Mucosa of stomach (tissue), 1 donor: ENCODE data around the gene ACP5.
"Not testable (repeated sequence)": the region's sequence is repeated elsewhere in the genome, so short reads cannot be mapped to it uniquely, and the experiment has no call there.

Experiments used
- H3K27me3 ChIP-seq: one replicate; pipeline ENCODE4 v1.7.0; 2013; ENCODE audit warnings: mild to moderate bottlenecking, low read length; ENCODE audit not compliant: control insufficient read depth, insufficient read depth
- H3K36me3 ChIP-seq: one replicate; pipeline ENCODE4 v1.7.0; 2013; ENCODE audit warnings: low read length; ENCODE audit not compliant: control insufficient read depth, insufficient read depth
- H3K4me1 ChIP-seq: one replicate; pipeline ENCODE4 v1.7.0; 2013; ENCODE audit warnings: mild to moderate bottlenecking, low read length; ENCODE audit not compliant: control insufficient read depth, insufficient read depth
- H3K4me3 ChIP-seq: one replicate; pipeline ENCODE4 v1.7.0; 2013; ENCODE audit warnings: low read length
- H3K9ac ChIP-seq: one replicate; pipeline ENCODE4 v1.7.0; 2013; ENCODE audit warnings: mild to moderate bottlenecking, low read length, moderate library complexity
- H3K9me3 ChIP-seq: one replicate; pipeline ENCODE4 v1.7.0; 2013; ENCODE audit warnings: mild to moderate bottlenecking, low read length, moderate library complexity; ENCODE audit not compliant: control insufficient read depth
- donor health status: Pancreatic carcinoma.

The ACP5 gene

DNA sequence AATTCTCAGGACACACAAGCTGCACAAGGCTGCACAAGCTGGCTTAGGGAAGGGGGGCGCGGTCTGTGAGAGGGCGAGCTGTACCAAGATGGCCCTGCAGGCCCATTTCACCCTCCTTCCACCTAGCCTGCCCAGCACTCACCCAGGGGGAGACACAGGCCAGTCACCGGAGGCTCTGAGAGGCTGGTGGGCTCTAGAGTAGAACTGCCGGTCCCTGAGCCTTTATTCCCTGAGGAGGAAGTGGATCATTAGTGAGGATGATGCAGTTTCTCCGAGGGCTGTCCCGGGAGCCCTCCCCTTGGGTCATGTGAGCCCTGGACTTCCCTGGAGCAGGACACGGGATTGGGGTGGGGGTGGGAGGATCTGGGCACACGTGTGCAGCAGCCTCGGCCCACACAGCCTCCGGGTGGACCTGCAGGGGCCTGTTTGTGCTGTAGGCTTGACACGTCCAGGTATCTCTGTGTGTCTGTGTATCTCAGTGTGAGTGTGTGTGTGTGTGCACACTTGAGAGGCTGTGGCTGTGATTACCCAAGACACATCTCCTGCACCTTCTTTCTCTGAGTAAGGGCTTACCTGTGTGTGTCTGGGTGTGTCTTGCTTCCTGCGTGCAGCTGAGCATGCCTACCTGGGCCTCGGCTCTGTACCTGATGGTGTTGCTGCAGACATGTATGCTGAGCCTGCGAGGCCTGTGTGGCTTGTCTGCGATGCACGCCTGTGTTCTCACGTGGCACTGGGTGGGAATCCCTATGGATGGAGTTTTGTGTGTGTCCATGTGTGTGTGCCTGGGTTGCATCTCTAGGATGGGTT lies at the start of gene ACP5:
Gene ACP5 (minus strand): TSS at position 195 of the 807 bp plus-strand sequence. CDS start 328 bp downstream, outside the sequence.
- H3K4me3 ChIP-seq: no peak within 1 kb of the TSS
- H3K9me3 ChIP-seq: no peaks in the 10 kb centered on the region
- H3K4me1 ChIP-seq: peaks cover 17% of the 10 kb centered on the region
- peaks cover 3% of the 10 kb centered on the region for H3K27me3 ChIP-seq
- H3K36me3 ChIP-seq: no peaks in the 10 kb centered on the region
- peak within 1 kb of the TSS; percentile 54 for H3K9ac ChIP-seq

DNA sequence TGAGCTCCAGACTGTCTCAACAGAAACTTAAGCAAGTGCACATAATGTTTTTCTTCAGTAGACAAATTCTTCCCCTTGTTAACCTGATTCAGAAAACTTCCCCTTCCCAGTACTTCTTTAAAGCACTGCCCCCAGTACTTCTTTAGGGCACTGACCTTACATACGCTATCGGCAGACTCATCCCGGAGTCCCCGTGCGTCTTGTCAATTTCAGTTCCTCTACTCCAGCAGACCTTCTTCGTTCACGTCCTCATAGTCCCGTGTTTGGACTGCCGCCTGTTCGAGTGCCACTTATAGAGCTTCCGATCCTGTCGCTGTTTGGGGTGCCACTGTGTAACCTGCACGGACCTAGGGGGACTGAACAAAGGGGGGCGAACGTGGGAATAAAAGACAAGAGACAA lies 48.8 kb upstream of the ACP5 start:
- H3K9ac ChIP-seq: no peak overlapping the region
- H3K36me3 ChIP-seq: no peaks in the 10 kb centered on the region
- H3K4me1 ChIP-seq: peaks cover 3% of the 10 kb centered on the region
- no peak overlapping the region for H3K4me3 ChIP-seq
- H3K9me3 ChIP-seq: no peaks in the 10 kb centered on the region
- no peaks in the 10 kb centered on the region for H3K27me3 ChIP-seq

DNA sequence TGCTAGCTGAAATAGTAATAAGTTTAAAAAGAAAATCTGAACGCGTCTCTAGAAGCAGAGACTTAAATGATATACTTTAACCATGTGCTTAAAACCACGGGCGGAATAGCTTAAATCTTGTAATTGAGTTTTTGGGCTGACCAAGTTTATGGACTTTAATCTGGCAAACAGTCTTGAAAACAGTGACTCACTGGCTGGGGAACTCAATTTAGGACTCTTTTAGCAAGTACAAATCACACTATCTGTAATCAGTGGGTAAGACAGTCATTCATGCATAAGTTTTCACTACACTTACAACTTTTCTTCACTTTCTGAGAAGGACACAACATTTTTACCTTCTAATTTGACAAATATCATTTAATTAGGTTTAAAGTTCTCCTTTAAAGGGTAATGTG lies 46.6 kb upstream of the ACP5 start:
- Histone ChIP-seq H3K27me3 (no peaks in the 10 kb centered on the region), H3K4me3 (peak overlapping the region; percentile 50), H3K9ac (peak overlapping the region; percentile 8), H3K9me3 (no peaks in the 10 kb centered on the region), H3K36me3 (no peaks in the 10 kb centered on the region), H3K4me1 (peaks cover 3% of the 10 kb centered on the region)

DNA sequence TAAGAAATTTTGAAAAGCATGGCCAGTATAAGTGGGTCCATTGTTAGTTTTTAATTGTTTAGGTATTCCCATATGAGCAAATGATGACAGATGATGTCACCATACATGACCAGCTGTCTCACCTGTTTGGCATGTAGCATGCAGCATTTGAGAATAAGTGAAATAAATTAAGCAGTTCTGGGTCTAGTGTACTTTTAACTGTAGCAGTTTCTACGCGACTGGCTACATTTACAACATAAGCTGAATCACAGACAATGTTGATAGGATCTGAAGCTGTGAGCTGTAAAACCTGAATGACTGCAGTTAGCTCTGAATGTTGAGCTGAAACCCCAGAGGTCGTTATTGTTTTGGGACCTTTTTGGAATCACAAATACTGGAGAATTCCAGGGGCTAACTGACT lies 45.0 kb upstream of the ACP5 start:
- not testable (repeated sequence) for H3K27me3 ChIP-seq, H3K36me3 ChIP-seq, H3K4me3 ChIP-seq, H3K9ac ChIP-seq, H3K4me1 ChIP-seq, H3K9me3 ChIP-seq

DNA sequence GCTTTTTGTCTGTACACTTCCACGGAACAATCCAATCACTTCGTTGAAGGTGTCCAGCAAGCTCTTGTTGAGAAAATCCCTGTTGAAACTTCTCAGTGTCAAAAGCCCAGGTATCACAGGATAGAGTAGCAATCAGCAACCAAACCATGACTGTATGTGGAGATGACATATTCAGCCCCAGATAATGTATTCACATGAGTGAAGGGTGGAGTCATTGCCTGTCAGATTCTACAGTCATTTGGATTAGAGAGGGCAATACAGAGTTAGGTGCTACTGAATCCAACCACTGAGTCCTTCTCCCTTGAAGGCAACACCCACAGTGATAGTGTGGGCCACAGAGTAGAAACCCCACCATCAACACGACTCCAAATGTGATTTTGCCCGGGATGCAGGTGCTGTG lies 43.1 kb upstream of the ACP5 start:
- Histone ChIP-seq H3K36me3 (peaks cover 9% of the 10 kb centered on the region), H3K4me3 (no peak overlapping the region), H3K4me1 (peaks cover 3% of the 10 kb centered on the region), H3K27me3 (no peaks in the 10 kb centered on the region), H3K9ac (no peak overlapping the region), H3K9me3 (peaks cover 8% of the 10 kb centered on the region)

DNA sequence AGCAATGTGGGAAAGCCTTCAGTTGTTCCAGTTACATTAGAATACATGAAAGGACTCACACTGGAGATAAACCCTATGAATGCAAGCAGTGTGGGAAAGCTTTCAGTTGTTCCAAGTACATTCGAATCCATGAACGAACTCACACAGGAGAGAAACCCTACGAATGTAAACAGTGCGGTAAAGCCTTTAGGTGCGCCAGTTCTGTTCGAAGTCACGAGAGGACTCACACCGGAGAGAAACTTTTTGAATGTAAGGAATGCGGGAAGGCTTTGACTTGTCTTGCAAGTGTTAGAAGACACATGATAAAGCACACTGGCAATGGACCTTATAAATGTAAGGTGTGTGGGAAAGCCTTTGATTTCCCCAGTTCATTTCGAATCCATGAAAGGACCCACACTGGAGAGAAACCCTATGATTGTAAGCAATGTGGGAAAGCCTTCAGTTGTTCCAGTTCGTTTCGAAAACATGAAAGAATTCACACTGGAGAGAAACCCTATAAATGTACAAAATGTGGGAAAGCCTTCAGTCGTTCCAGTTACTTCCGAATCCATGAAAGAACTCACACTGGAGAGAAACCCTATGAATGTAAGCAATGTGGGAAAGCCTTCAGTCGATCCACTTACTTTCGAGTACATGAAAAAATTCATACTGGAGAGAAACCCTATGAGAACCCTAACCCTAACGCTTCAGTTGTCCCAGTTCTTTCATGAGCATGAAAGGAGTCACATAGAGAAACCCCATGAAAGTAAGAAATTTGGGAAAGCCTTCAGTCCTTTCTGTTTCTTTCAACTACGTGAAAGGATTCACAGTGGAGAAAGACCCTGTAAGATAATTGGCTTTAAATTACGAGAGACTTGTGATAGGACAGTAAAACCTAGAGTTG lies 40.0 kb upstream of the ACP5 start:
- Histone ChIP-seq H3K9ac (no peak overlapping the region), H3K27me3 (no peaks in the 10 kb centered on the region), H3K36me3 (peaks cover 9% of the 10 kb centered on the region), H3K4me3 (no peak overlapping the region), H3K9me3 (peaks cover 8% of the 10 kb centered on the region), H3K4me1 (no peaks in the 10 kb centered on the region)

DNA sequence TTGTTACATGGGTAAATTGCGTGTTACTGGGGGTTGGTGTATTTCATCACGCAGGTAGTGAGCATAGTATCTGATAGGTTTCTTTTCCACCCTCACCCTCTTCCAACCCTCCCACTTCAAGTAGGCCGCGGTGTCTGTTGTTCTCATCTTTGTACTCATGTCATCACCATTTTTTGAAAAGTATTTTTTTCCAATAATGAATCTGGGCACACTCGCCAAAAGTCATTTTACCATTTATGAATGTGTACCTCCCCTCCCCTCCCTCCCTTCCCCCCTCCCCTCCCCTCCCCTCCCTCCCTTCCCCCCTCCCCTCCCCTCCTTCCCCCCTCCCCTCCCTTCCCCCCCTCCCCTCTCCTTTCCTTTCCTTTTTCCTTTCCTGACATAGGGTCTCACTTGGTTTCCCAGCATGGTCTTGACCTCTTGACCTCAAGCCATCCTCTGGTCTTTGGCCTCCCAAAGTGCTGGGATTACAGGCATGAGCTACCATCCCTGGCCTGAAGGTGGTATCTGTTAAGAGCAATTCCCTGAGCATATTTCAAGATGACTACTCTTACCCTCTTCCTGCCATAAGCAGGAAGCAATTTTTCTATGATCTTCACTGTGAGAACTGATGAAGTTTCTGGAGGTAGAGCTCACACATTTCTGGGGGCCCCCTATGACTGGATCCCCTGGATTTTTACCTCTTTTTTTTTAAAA lies 35.5 kb upstream of the ACP5 start:
- no peaks in the 10 kb centered on the region for H3K4me1 ChIP-seq
- no peaks in the 10 kb centered on the region for H3K27me3 ChIP-seq
- H3K36me3 ChIP-seq: peaks cover 9% of the 10 kb centered on the region
- no peak overlapping the region for H3K4me3 ChIP-seq
- no peak overlapping the region for H3K9ac ChIP-seq
- H3K9me3 ChIP-seq: peaks cover 8% of the 10 kb centered on the region

DNA sequence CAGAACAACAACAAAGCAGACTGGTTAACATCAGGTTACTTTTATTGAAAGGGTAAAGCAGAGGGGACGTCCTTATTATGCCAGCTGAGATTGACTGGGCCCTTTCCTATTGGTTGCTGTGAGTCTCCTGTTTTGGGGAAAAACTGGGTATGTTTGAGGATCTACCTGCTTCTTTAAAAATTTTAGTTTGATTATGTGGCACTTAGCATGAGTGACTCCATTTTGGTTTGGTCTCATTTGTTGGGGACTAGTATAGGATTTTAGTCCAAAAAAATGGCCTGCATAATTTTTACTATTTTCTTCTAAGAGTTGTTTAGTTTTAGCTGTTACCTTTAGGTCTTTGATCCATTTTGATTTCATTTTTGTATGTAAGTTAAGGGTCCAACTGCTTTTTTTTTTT lies 34.3 kb upstream of the ACP5 start:
- Histone ChIP-seq H3K4me1 (no peaks in the 10 kb centered on the region), H3K36me3 (peaks cover 2% of the 10 kb centered on the region), H3K4me3 (no peak overlapping the region), H3K9ac (no peak overlapping the region), H3K9me3 (peaks cover 2% of the 10 kb centered on the region), H3K27me3 (no peaks in the 10 kb centered on the region)

DNA sequence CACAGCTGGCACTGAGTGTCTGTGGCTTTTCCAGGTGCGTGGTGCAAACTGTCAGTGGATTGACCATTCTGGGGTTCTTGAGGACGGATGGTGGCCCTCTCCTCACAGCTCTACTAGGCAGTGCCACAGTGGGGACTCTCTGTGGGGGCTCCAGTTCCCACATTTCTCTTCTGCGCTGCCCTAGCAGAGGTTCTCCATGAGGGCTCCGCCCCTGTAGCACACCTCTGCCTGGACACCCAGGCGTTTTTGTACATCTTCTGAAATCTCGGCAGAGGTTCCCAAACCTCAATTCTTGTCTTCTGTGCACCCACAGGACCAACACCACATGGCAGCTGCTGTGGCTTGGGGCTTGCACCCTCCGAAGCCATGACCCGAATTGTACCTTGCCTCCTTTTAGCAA lies 29.0 kb upstream of the ACP5 start:
- Histone ChIP-seq H3K9me3 (no peaks in the 10 kb centered on the region), H3K4me1 (no peaks in the 10 kb centered on the region), H3K9ac (no peak overlapping the region), H3K36me3 (no peaks in the 10 kb centered on the region), H3K4me3 (no peak overlapping the region), H3K27me3 (no peaks in the 10 kb centered on the region)

DNA sequence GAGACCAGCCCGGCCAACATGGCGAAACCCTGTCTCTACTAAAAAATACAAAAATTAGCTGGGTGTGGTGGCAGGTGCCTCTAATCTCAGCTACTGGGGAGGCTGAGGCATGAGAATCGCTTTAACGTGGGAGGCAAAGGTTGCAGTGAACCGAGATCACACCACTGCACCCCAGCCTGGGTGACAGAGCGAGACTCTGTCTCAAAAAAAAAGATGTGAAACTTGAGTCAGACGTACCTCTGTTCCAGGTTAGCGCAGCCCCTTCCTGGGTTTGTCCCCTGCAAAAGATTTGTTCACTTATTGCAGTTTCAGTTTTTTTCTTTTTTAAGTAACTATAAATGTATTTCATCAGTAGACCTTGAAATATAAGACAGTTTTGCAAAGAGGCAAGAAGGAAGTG lies 22.3 kb upstream of the ACP5 start:
- H3K36me3 ChIP-seq, H3K4me3 ChIP-seq, H3K9me3 ChIP-seq, H3K27me3 ChIP-seq, H3K4me1 ChIP-seq, H3K9ac ChIP-seq: not testable (repeated sequence)

DNA sequence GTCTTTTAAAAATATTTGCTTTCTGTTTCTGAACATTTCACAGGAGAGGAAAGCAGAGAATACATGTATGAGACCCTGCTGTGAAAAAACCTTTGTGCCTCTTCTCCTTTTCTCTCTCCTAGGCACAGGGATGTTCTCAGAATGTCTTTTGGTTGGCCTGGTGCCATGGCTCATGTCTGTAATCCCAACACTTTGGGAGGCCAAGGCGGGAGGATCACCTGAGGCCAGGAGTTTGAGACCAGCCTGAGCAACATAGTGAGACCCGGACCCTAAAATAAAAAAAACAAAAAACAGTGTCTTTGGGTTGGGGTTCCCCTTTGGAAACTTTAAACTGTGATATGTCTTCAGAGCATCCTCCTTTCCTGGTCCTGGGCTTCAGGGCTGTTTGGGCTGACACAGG lies 21.3 kb upstream of the ACP5 start:
- Histone ChIP-seq H3K36me3 (no peaks in the 10 kb centered on the region), H3K9me3 (no peaks in the 10 kb centered on the region), H3K9ac (no peak overlapping the region), H3K27me3 (no peaks in the 10 kb centered on the region), H3K4me1 (peaks cover 3% of the 10 kb centered on the region), H3K4me3 (no peak overlapping the region)

DNA sequence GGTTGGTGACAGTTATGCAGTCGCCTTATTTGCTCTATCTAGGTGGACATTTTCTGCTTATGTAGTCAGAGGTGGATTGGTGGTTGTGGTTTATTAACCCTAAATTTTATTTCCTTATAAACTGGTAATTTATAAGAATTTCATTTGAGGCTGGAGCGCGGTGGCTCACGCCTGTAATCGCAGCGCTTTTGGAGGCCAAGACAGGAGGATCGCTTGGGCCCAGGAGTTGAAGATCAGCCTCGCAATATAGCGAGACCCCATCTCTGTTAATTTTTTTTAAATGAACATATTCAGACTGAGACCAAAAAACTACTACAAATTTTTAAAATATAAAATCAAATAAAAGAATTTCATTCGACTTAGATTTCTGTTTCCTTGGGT lies 20.6 kb upstream of the ACP5 start:
- Histone ChIP-seq H3K9me3 (no peaks in the 10 kb centered on the region), H3K36me3 (no peaks in the 10 kb centered on the region), H3K27me3 (no peaks in the 10 kb centered on the region), H3K9ac (peak overlapping the region; percentile 94), H3K4me1 (peaks cover 3% of the 10 kb centered on the region), H3K4me3 (peak overlapping the region; percentile 54)
